Parathyroid adenoma (tissue), 2 donors: ENCODE measurements around the gene PLEKHA7.

ENCODE experiments used
- H2AFZ ChIP-seq: fragments of 300-600 bp; sonication (generic); one replicate; pipeline ENCODE4 v1.7.0; 2017; ENCODE audit warnings: antibody characterized with exemption, mild to moderate bottlenecking
- H3K27ac ChIP-seq: fragments of 300-600 bp; sonication (generic); one replicate; pipeline ENCODE4 v1.7.0; 2017
- H3K27me3 ChIP-seq: fragments of 300-600 bp; sonication (generic); one replicate; pipeline ENCODE4 v1.7.0; 2017; ENCODE audit warnings: low read length; ENCODE audit not compliant: control insufficient read depth, insufficient read depth
- H3K36me3 ChIP-seq: fragments of 300-600 bp; sonication (generic); one replicate; pipeline ENCODE4 v1.7.0; 2017; ENCODE audit warnings: low read length; ENCODE audit not compliant: control insufficient read depth, insufficient read depth
- H3K4me1 ChIP-seq: fragments of 300-600 bp; sonication (generic); one replicate; pipeline ENCODE4 v1.7.0; 2017; ENCODE audit warnings: control low read depth
- H3K4me2 ChIP-seq: fragments of 300-600 bp; sonication (generic); one replicate; pipeline ENCODE4 v1.7.0; 2017; ENCODE audit warnings: low read length
- H3K4me3 ChIP-seq: fragments of 300-600 bp; sonication (generic); one replicate; pipeline ENCODE4 v1.7.0; 2017; ENCODE audit warnings: low read depth, low read length
- H3K79me2 ChIP-seq: fragments of 300-600 bp; sonication (generic); one replicate; pipeline ENCODE4 v1.7.0; 2017; ENCODE audit warnings: control low read depth
- H3K9ac ChIP-seq: fragments of 300-600 bp; sonication (generic); one replicate; pipeline ENCODE4 v1.7.0; 2017; ENCODE audit warnings: mild to moderate bottlenecking
- H3K9me3 ChIP-seq: fragments of 300-600 bp; sonication (generic); one replicate; pipeline ENCODE4 v1.7.0; 2017; ENCODE audit warnings: low read length; ENCODE audit not compliant: control insufficient read depth
- TF ChIP-seq, protein P1 (sequence below): fragments of 300-600 bp; sonication (generic); IDR thresholded peaks from one replicate; pipeline ENCODE4 v1.7.0; 2017; ENCODE audit warnings: antibody characterized with exemption, mild to moderate bottlenecking
- donor health status: primary hyperparathyroidism.

The PLEKHA7 gene

GRCh38 chr11:16946477-16947282 is 67.5 kb downstream of the PLEKHA7 start:
- no peak overlapping the region for H3K9ac ChIP-seq

DNA sequence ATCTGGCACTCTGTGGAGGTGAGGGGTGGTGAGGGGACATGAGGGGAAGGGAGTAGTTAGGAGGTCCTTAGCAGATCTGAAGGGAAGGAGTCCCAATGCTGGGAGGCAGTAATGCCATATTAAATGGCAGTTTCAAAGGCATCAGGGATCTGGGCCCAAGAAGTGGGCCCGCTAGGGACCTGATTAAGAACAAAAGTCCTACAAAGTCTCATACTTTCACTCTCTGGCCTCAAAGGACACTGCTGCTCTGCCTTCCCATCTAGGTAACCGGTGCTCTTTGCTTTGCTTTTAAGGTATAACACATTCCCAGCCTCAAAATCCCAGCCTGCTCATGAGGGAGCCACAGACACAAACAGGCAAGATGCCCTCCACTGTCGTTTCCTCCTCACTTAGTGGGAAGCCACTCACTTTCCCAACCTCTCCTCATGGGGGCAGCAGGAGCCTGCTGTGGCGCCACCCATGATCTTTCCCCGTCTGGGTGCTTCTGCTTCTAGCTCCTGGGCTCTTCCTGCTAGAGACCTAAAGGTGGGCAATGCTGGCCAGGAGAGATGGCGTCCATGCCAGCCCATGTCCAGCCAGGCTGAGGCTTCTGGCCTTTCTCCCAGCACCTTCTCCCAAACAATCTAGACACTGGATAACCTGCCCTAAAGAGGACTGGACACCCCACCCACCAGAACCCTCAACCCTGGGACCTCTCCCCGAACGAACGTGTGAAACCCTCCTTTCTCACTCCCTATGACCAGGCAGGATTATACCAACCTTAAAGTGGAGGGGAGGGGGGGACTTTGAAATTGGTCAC is 68.3 kb downstream of the PLEKHA7 start:
- H3K9ac ChIP-seq = no peak overlapping the region
- no peaks in the 10 kb centered on the region for H3K36me3 ChIP-seq
- H2AFZ ChIP-seq = no peak overlapping the region

More at GRCh38 chr11:16946477-16947282, 67.5 kb downstream of the PLEKHA7 start:
- Histone ChIP-seq H3K4me3 (no peak overlapping the region), H3K36me3 (no peaks in the 10 kb centered on the region), H3K79me2 (peaks cover 12% of the 10 kb centered on the region), H3K4me1 (peaks cover 4% of the 10 kb centered on the region), H3K27me3 (no peaks in the 10 kb centered on the region), H3K9me3 (no peaks in the 10 kb centered on the region), H3K4me2 (no peak overlapping the region), H2AFZ (no peak overlapping the region), H3K27ac (no peak overlapping the region)
- TF ChIP-seq, protein P1, sequence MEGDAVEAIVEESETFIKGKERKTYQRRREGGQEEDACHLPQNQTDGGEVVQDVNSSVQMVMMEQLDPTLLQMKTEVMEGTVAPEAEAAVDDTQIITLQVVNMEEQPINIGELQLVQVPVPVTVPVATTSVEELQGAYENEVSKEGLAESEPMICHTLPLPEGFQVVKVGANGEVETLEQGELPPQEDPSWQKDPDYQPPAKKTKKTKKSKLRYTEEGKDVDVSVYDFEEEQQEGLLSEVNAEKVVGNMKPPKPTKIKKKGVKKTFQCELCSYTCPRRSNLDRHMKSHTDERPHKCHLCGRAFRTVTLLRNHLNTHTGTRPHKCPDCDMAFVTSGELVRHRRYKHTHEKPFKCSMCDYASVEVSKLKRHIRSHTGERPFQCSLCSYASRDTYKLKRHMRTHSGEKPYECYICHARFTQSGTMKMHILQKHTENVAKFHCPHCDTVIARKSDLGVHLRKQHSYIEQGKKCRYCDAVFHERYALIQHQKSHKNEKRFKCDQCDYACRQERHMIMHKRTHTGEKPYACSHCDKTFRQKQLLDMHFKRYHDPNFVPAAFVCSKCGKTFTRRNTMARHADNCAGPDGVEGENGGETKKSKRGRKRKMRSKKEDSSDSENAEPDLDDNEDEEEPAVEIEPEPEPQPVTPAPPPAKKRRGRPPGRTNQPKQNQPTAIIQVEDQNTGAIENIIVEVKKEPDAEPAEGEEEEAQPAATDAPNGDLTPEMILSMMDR = no peak

DNA sequence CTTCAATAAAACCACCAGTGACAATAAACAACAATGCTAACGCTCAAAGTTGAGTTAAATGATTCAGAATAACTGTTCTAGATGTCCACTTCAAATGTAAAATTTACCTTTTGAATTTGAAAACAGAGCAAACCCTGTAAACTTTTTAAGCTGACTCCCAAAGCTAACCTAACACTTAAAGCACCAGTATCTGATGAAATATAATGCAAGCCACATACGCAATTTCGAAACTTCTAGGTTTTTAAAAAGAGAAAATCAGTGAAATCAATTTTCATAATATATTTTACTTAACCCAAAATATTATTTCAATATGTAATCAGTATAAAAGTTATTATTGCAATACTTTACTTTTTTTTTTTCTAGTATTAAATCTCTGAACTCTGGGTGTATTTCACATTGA is 71.3 kb downstream of the PLEKHA7 start:
- no peaks in the 10 kb centered on the region for H3K9me3 ChIP-seq
- H3K27ac ChIP-seq = no peak overlapping the region
- H3K9ac ChIP-seq = no peak overlapping the region
- TF ChIP-seq, protein P1 = no peak
- peaks cover 12% of the 10 kb centered on the region for H3K79me2 ChIP-seq
- H3K4me3 ChIP-seq = no peak overlapping the region
- H3K36me3 ChIP-seq = no peaks in the 10 kb centered on the region
- H2AFZ ChIP-seq = no peak overlapping the region
- no peaks in the 10 kb centered on the region for H3K27me3 ChIP-seq
- H3K4me1 ChIP-seq = peaks cover 4% of the 10 kb centered on the region
- no peak overlapping the region for H3K4me2 ChIP-seq

More for the DNA sequence above, 68.3 kb downstream of the PLEKHA7 start:
- Histone ChIP-seq H3K27me3 (no peaks in the 10 kb centered on the region), H3K4me3 (no peak overlapping the region), H3K9me3 (no peaks in the 10 kb centered on the region), H3K4me1 (peaks cover 4% of the 10 kb centered on the region), H3K27ac (no peak overlapping the region), H3K79me2 (peaks cover 12% of the 10 kb centered on the region), H3K4me2 (no peak overlapping the region)
- TF ChIP-seq, protein P1 = peak; percentile 54

- Histone ChIP-seq H3K27ac (no peak overlapping the region), H3K9me3 (no peaks in the 10 kb centered on the region), H3K27me3 (no peaks in the 10 kb centered on the region), H3K9ac (no peak overlapping the region), H3K36me3 (no peaks in the 10 kb centered on the region), H3K4me3 (no peak overlapping the region), H3K79me2 (peaks cover 12% of the 10 kb centered on the region), H2AFZ (no peak overlapping the region), H3K4me1 (peaks cover 4% of the 10 kb centered on the region), H3K4me2 (no peak overlapping the region)
- TF ChIP-seq, protein P1 = no peak
These were observed 71.9 kb downstream of the PLEKHA7 start for GRCh38 chr11:16942342-16942741.
